GM06990 (cell line): ENCODE measurements around the gene DAZAP2.
"Not testable (repeated sequence)": the region's sequence is repeated elsewhere in the genome, so short reads cannot be mapped to it uniquely, and the experiment has no call there.

Experiments used
- DNase-seq: peaks from one replicate; pipeline ENCODE4 v3.0.0-alpha.2; 2011; ENCODE audit not compliant: insufficient read length; ENCODE audit errors: extremely low read depth
- H3K27me3 ChIP-seq: replicated peaks from 2 replicates; pipeline ENCODE4 v1.6.0; 2011; ENCODE audit warnings: low read length; ENCODE audit not compliant: control insufficient read depth, insufficient read depth
- H3K36me3 ChIP-seq: 2 replicates; pipeline ENCODE4 v1.5.1; 2011; ENCODE audit warnings: low read length; ENCODE audit not compliant: control insufficient read depth, insufficient read depth
- H3K4me3 ChIP-seq: replicated peaks from 2 replicates; pipeline ENCODE4 v1.5.1; 2011; ENCODE audit warnings: low read depth, mild to moderate bottlenecking, control low read depth, low read length
- CTCF ChIP-seq: IDR thresholded peaks from 2 replicates; pipeline ENCODE4 v1.5.1; 2011; ENCODE audit warnings: low read length, control low read depth, mild to moderate bottlenecking, inconsistent platforms; ENCODE audit not compliant: insufficient read depth, poor library complexity, severe bottlenecking

The DAZAP2 gene

GRCh38 chr12:51225771-51226170 lies 12.9 kb upstream of the DAZAP2 start:
- Histone ChIP-seq H3K4me3 (no peak overlapping the region), H3K36me3 (no peaks in the 10 kb centered on the region), H3K27me3 (no peaks in the 10 kb centered on the region)
- DNase-seq, result no peak
- TF ChIP-seq CTCF, result no peak

GRCh38 chr12:51227112-51227511 lies 11.5 kb upstream of the DAZAP2 start:
- H3K27me3 ChIP-seq, H3K36me3 ChIP-seq, H3K4me3 ChIP-seq, DNase-seq: not testable (repeated sequence)

- TF ChIP-seq CTCF, result no peak
- Histone ChIP-seq H3K36me3 (no peaks in the 10 kb centered on the region), H3K4me3 (no peak overlapping the region), H3K27me3 (no peaks in the 10 kb centered on the region)
- no peak for DNase-seq
These were observed 10.7 kb upstream of the DAZAP2 start for GRCh38 chr12:51227962-51228361.

- no peaks in the 10 kb centered on the region for H3K27me3 ChIP-seq
- H3K4me3 ChIP-seq, result no peak overlapping the region
- H3K36me3 ChIP-seq, result no peaks in the 10 kb centered on the region
- no peak for DNase-seq
- TF ChIP-seq CTCF, result no peak
These were observed 9.4 kb upstream of the DAZAP2 start for GRCh38 chr12:51229116-51229809.

GRCh38 chr12:51232642-51233041 lies 6.0 kb upstream of the DAZAP2 start:
- Histone ChIP-seq H3K36me3 (no peaks in the 10 kb centered on the region), H3K4me3 (no peak overlapping the region), H3K27me3 (no peaks in the 10 kb centered on the region)
- TF ChIP-seq CTCF, result no peak
- no peak for DNase-seq

GRCh38 chr12:51234530-51234929 lies 4.1 kb upstream of the DAZAP2 start:
- Histone ChIP-seq H3K4me3 (no peak overlapping the region), H3K36me3 (no peaks in the 10 kb centered on the region), H3K27me3 (no peaks in the 10 kb centered on the region)
- no peak for DNase-seq
- TF ChIP-seq CTCF, result no peak
